H7 (cell line): Measurements from ENCODE around the gene IFNA2. TPM values are rescaled to one million over a fixed set of nuclear protein-coding genes. Genes with fewer than 3 reads are reported as not detected.

Experiments used
- DNase-seq: peaks from one replicate; pipeline ENCODE4 v3.0.0; 2012
- H3K27me3 ChIP-seq: 2 replicates; pipeline ENCODE4 v1.6.0; 2011; ENCODE audit warnings: mild to moderate bottlenecking, low read length; ENCODE audit not compliant: control insufficient read depth, insufficient read depth
- H3K36me3 ChIP-seq: replicated peaks from 2 replicates; pipeline ENCODE4 v1.5.1; 2011; ENCODE audit warnings: low read length; ENCODE audit not compliant: control insufficient read depth, insufficient read depth
- H3K4me3 ChIP-seq: 2 replicates; pipeline ENCODE4 v1.5.1; 2011; ENCODE audit warnings: low read depth, mild to moderate bottlenecking, control low read depth, low read length, moderate library complexity; ENCODE audit not compliant: insufficient read depth
- total RNA-seq: library from RNA; depleted of rRNA; stranded (reverse); fragments of >200 nt; shearing (Covaris generic); gene quantifications from 2 replicates; pipeline ENCODE4 v1.2.3, GENCODE V29; 2014; rRNA removed

The IFNA2 gene
- total RNA-seq, 1 experiment from 2014 or later = not detected

DNA sequence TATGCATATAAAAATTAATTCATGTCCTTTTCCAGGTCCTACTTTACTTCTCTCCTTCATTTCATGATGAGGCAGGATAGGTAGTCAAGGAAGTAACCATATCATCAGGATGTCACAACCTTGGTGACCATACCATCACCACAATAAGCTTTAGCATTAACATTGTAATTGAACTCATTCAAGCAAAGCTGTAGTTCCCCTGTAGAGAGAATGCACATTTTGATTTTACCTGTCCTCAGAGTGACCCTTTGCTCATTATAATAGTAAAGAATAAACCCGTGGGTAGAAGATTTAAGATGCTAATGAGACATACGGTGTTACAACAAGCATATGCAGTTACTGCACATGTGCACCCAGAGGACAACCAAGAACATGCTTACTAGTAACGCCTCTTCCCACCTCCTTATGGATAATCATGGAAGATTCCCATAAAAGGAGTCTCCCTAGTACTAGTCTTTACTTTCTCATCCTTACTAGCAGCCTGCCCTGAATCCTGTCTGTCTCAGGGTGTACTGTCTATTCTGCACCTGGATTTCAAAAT is 36.7 kb downstream of the IFNA2 start:
- Histone ChIP-seq H3K27me3 (no peaks in the 10 kb centered on the region), H3K36me3 (no peaks in the 10 kb centered on the region), H3K4me3 (no peak overlapping the region)
- DNase-seq = no peak

DNA sequence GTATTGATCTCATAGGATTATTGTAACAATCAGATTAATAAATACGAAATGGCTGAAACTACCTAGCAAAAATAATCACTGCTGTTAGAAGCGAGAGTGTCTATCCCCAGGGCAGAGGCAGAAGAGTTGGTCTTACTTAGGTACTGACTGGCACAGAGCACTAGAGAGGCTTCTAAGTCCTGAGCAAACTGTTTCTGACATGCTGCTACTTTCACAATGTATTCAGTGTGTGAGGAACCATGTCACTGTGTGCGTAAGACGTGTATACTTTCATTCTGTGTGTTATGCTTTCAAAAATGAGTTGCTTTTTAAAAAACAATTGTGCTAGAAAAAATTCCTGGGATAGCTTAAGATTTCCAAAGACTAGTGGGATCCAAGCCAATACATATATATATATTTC is 44.5 kb downstream of the IFNA2 start:
- no peaks in the 10 kb centered on the region for H3K27me3 ChIP-seq
- H3K4me3 ChIP-seq = no peak overlapping the region
- no peak for DNase-seq
- no peaks in the 10 kb centered on the region for H3K36me3 ChIP-seq

DNA sequence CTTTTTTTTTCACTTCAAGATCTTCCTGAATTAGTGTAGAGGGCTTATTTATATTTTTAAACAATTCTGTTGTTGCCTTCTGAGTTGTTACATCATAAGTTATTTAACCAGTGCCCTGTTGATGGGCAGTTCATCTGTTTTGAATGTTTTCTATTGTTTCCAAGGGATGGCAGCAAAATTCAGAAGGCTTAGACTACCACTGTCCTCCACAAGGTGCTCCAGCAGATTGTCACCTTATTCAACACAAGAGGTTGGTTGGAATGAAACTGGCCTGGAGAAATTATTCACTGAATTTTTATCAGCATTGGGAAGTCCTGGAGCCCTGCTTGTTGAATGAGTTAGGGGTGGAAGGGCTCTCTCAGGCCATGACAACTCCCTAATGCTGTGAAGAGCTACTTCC is 48.7 kb downstream of the IFNA2 start:
- DNase-seq = no peak
- H3K4me3 ChIP-seq = no peak overlapping the region
- H3K36me3 ChIP-seq = no peaks in the 10 kb centered on the region
- H3K27me3 ChIP-seq = no peaks in the 10 kb centered on the region

DNA sequence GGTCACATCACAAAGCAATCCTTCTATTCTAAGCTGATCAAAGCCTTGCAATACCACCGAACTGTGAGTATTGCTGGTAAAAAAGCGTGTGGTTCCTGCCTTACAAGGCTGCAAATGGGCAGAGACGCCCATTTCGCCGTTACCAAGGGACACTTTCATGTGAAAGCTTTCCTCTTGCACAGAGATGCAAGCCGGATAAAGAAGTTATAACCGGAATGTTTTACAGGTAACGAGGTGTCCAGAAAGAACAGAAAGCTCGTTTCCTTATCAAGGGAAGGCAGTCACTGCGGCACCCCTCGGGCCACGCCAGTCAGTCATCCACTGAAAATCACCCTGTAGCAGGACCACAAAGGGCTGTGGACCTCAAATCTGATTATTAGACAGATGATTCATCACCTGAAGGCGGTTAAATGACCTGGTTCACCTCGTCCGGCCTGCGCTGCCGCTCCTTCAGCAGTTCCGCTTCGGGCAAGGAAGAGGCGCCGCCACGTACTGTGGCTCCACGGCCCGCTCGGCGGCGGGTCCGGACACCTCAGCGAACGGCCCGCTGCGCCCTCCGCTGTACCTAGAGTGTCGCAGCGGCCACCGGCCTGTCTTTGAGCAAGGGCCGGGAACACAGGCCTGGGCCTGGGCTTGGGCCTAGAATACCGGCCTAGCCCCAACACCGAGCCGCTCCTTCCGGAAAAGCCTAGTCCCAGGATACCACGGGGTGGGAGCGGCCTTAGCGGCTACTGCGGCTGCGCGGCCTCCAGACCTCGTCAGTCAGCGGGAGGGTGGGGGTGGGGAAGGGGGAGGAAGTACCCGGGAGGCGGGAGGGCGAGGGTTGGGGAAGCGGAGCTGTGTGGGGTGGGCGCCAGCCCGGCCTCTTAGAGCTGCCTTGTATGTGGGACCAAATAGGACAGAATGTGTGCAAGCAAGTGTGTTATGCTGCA is 50.2 kb downstream of the IFNA2 start, which contains the start of gene KLHL9:
TSS of gene KLHL9 (minus strand) at position 704 of the 932 bp plus-strand sequence. CDS start at position 159, 545 bp downstream.
- Histone ChIP-seq H3K27me3 (no peaks in the 10 kb centered on the region), H3K4me3 (peak within 1 kb of the TSS; percentile 66), H3K36me3 (no peaks in the 10 kb centered on the region)
- DNase-seq = peak; percentile 92

Other genes with a start within 250 kb of the IFNA2 start
- not detected in 2 replicates for gene IFNW1, start 243.6 kb downstream of the IFNA2 start, total RNA-seq
- gene IFNA21, start 218.7 kb downstream of the IFNA2 start, total RNA-seq = not detected in 2 replicates
- not detected in 2 replicates for gene IFNA4, start 197.8 kb downstream of the IFNA2 start, total RNA-seq
- not detected in 2 replicates for gene IFNA7, start 183.2 kb downstream of the IFNA2 start, total RNA-seq
- not detected in 2 replicates for gene IFNA10, start 178.3 kb downstream of the IFNA2 start, total RNA-seq
- gene IFNA16, start 168.1 kb downstream of the IFNA2 start, total RNA-seq = not detected in 2 replicates
- gene IFNA17, start 157.2 kb downstream of the IFNA2 start, total RNA-seq = not detected in 2 replicates
- gene IFNA14, start 145.4 kb downstream of the IFNA2 start, total RNA-seq = not detected in 2 replicates
- gene IFNA5, start 80.1 kb downstream of the IFNA2 start, total RNA-seq = not detected in 2 replicates
- gene KLHL9, start 50.0 kb downstream of the IFNA2 start, total RNA-seq = 12.1 and 12.2 TPM in 2 replicates
- gene IFNA6, start 34.5 kb downstream of the IFNA2 start, total RNA-seq = not detected in 2 replicates
- gene IFNA13, start 17.3 kb downstream of the IFNA2 start, total RNA-seq = not detected in 2 replicates
- not detected in 2 replicates for gene IFNA8, start 23.7 kb upstream of the IFNA2 start, total RNA-seq
- gene IFNA1, start 55.0 kb upstream of the IFNA2 start, total RNA-seq = not detected in 2 replicates
- not detected in 2 replicates for gene IFNE, start 96.9 kb upstream of the IFNA2 start, total RNA-seq